NCI-H1694 (cell line): ENCODE measurements around the gene REG4.
"Not testable (repeated sequence)": the region's sequence is repeated elsewhere in the genome, so short reads cannot be mapped to it uniquely, and the experiment has no call there.

ENCODE experiments used
- DNase-seq: peaks from one replicate; lab custom pipeline; 2025; lab: John Stamatoyannopoulos, UW

The REG4 gene

GRCh38 chr1:119806489-119806888 lies 4.8 kb downstream of the REG4 start:
- DNase-seq = no peak

GRCh38 chr1:119805746-119806145 lies 5.5 kb downstream of the REG4 start:
- no peak for DNase-seq

- no peak for DNase-seq
Measured at GRCh38 chr1:119805247-119805646, 6.0 kb downstream of the REG4 start.

- DNase-seq = no peak
Measured at GRCh38 chr1:119799599-119800177, 11.6 kb downstream of the REG4 start.

GRCh38 chr1:119799003-119799402 lies 12.3 kb downstream of the REG4 start:
- no peak for DNase-seq

- DNase-seq = no peak
Measured at GRCh38 chr1:119797606-119798005, 13.7 kb downstream of the REG4 start.

GRCh38 chr1:119797162-119797561 lies 14.1 kb downstream of the REG4 start:
- no peak for DNase-seq

- DNase-seq = no peak
Measured at GRCh38 chr1:119795261-119796200, 15.7 kb downstream of the REG4 start.

GRCh38 chr1:119794876-119795240 lies 16.4 kb downstream of the REG4 start:
- no peak for DNase-seq

- no peak for DNase-seq
Measured at GRCh38 chr1:119794230-119794875, 16.9 kb downstream of the REG4 start.

GRCh38 chr1:119791377-119791776 lies 19.9 kb downstream of the REG4 start:
- no peak for DNase-seq

GRCh38 chr1:119790451-119791198 lies 20.6 kb downstream of the REG4 start:
- no peak for DNase-seq

GRCh38 chr1:119787776-119788175 lies 23.5 kb downstream of the REG4 start:
- no peak for DNase-seq

GRCh38 chr1:119786473-119787050 lies 24.7 kb downstream of the REG4 start:
- DNase-seq = not testable (repeated sequence)

- not testable (repeated sequence) for DNase-seq
Measured at GRCh38 chr1:119786046-119786445, 25.2 kb downstream of the REG4 start.

- no peak for DNase-seq
Measured at GRCh38 chr1:119784191-119784781, 27.0 kb downstream of the REG4 start.

- DNase-seq = no peak
Measured at GRCh38 chr1:119783354-119784185, 27.7 kb downstream of the REG4 start.

- DNase-seq = no peak
Measured at GRCh38 chr1:119782631-119783325, 28.5 kb downstream of the REG4 start.

GRCh38 chr1:119781434-119782210 lies 29.6 kb downstream of the REG4 start:
- DNase-seq = no peak
